ENCODE results near the gene CTXN2. TPM values are rescaled to one million over a fixed set of nuclear protein-coding genes. Genes with fewer than 3 reads are reported as not detected.

CTXN2 gene
- total and polyA plus RNA-seq, 2 donors (not counting 1 experiment from before 2014, with no cell fraction given) = 0.10 TPM; not detected in 1

DNA sequence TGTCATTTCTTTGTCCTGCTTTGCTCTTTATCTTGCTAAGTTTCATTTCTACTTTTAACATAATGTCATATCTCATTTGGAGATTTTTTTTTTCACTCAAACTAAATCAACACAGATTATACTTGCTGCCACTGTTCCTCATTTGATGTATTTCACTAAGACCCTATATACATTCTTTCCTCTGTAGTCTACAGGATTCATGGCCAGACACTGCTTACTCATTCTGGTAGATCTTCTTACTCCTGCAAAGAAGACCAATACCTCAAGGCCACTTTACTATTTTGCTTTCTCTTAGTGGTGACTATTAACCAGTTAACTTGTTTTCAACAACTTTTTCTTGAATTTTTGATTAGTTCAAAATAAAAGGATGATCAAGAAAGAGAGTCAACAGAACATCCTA lies 44.1 kb upstream of the CTXN2 start:
- Mint-ChIP-seq H3K4me3 (no peak overlapping the region), H3K4me1 (peaks cover 3% of the 10 kb centered on the region), H3K27ac (no peak overlapping the region), H3K27me3 (no peaks in the 10 kb centered on the region), H3K9me3 (ENCODE audit: insufficient read depth) (no peaks in the 10 kb centered on the region)
- POLR2A ChIA-PET = no interaction called here
- H3K79me2 ChIP-seq (ENCODE audit: control insufficient read depth, insufficient read depth, low read length) = no peaks in the 10 kb centered on the region
- no peaks in the 10 kb centered on the region for H3K9me3 ChIP-seq (ENCODE audit: control extremely low read depth in 1 of 3, control insufficient read depth in 2 of 3, insufficient read depth in 1 of 3, low read length in 2 of 3)
- CTCF ChIA-PET = no interaction called here
- H3K4me3 ChIP-seq (ENCODE audit: control extremely low read depth in 1 of 5, extremely low read depth in 1 of 5, insufficient read depth in 1 of 5, low read depth in 2 of 5, low read length in 4 of 5) = no peak overlapping the region
- no peaks in the 10 kb centered on the region for H3K27me3 ChIP-seq (replicated peaks in 1 of 4; ENCODE audit: control extremely low read depth in 1 of 4, control insufficient read depth in 3 of 4, insufficient read depth in 4 of 4, low read length in 3 of 4)
- no peak for DNase-seq
- intact Hi-C loops (cut with micrococcal nuclease) = no loop called here
- H3K27ac ChIP-seq (ENCODE audit: low read length in 2 of 2) = no peak overlapping the region
- H3K4me2 ChIP-seq (replicated peaks; ENCODE audit: low read depth, low read length, poor library complexity, severe bottlenecking) = no peak overlapping the region
- no peak for ATAC-seq (ENCODE audit: low read depth)
- TF ChIP-seq CTCF (IDR thresholded peaks at IDR 0.05) = no peak
- no peak for TF ChIP-seq EZH2 (IDR thresholded peaks at IDR 0.05; ENCODE audit: borderline replicate concordance, insufficient read depth, low read depth, low read length, poor library complexity, severe bottlenecking)
- no peaks in the 10 kb centered on the region for H4K20me1 ChIP-seq (ENCODE audit: control insufficient read depth, insufficient read depth, low read length, poor library complexity, severe bottlenecking)
- H3K36me3 ChIP-seq (replicated peaks in 1 of 2; ENCODE audit: control extremely low read depth in 1 of 2, control insufficient read depth in 1 of 2, extremely low read depth in 1 of 2, insufficient read depth in 2 of 2, low read length in 1 of 2) = peaks cover 2 to 5% of the 10 kb centered on the region in 2 experiments
- no peak overlapping the region for H2AFZ ChIP-seq (ENCODE audit: insufficient read depth, low read depth, low read length, poor library complexity, severe bottlenecking)
- H3K9ac ChIP-seq (ENCODE audit: low read length) = no peak overlapping the region
- H3K4me1 ChIP-seq (ENCODE audit: control insufficient read depth in 2 of 2, insufficient read depth in 2 of 2, low read length in 2 of 2) = no peaks in the 10 kb centered on the region

DNA sequence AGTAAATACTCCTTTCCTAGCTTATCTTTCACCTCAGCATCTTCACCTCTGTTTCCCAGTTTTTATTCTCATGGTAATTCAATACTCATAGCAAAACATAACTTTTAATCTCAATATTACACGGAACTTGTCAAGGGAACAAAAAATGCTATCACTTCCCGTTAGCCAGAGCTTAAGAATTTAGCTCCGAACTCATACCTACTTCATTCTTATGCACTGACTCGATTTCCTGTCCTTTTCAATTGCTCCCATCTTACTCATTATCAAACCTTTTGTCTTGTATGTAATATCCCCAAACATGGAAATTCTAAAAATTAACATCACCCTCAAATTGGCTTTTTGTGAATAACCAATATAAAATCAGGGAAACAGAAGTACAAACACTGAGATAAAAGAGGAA lies 41.6 kb upstream of the CTXN2 start:
- H3K9me3 ChIP-seq (ENCODE audit: control extremely low read depth in 1 of 3, control insufficient read depth in 2 of 3, insufficient read depth in 1 of 3, low read length in 2 of 3) = no peaks in the 10 kb centered on the region
- no peaks in the 10 kb centered on the region for H3K27me3 Mint-ChIP-seq

More for the DNA sequence above, 41.6 kb upstream of the CTXN2 start:
- no peak overlapping the region for H3K27ac ChIP-seq (ENCODE audit: low read length in 2 of 2)
- no peaks in the 10 kb centered on the region for H3K4me1 ChIP-seq (ENCODE audit: control insufficient read depth in 2 of 2, insufficient read depth in 2 of 2, low read length in 2 of 2)
- no peaks in the 10 kb centered on the region for H4K20me1 ChIP-seq (ENCODE audit: control insufficient read depth, insufficient read depth, low read length, poor library complexity, severe bottlenecking)
- no peak overlapping the region for H3K4me2 ChIP-seq (replicated peaks; ENCODE audit: low read depth, low read length, poor library complexity, severe bottlenecking)
- Mint-ChIP-seq H3K4me1 (peaks cover 2% of the 10 kb centered on the region), H3K9me3 (ENCODE audit: insufficient read depth) (no peaks in the 10 kb centered on the region), H3K4me3 (no peak overlapping the region), H3K27ac (no peak overlapping the region)
- ATAC-seq (ENCODE audit: low read depth) (no peak), DNase-seq (no peak)
- H3K9ac ChIP-seq (ENCODE audit: low read length) = no peak overlapping the region
- H3K4me3 ChIP-seq (ENCODE audit: control extremely low read depth in 1 of 5, extremely low read depth in 1 of 5, insufficient read depth in 1 of 5, low read depth in 2 of 5, low read length in 4 of 5) = no peak overlapping the region
- peaks cover 5% of the 10 kb centered on the region in 2 experiments for H3K36me3 ChIP-seq (replicated peaks in 1 of 2; ENCODE audit: control extremely low read depth in 1 of 2, control insufficient read depth in 1 of 2, extremely low read depth in 1 of 2, insufficient read depth in 2 of 2, low read length in 1 of 2)
- intact Hi-C loops (cut with micrococcal nuclease) = no loop called here
- POLR2A ChIA-PET = no interaction called here
- CTCF ChIA-PET = no interaction called here
- H3K27me3 ChIP-seq (replicated peaks in 1 of 4; ENCODE audit: control extremely low read depth in 1 of 4, control insufficient read depth in 3 of 4, insufficient read depth in 4 of 4, low read length in 3 of 4) = no peaks in the 10 kb centered on the region
- no peak for TF ChIP-seq EZH2 (IDR thresholded peaks at IDR 0.05; ENCODE audit: borderline replicate concordance, insufficient read depth, low read depth, low read length, poor library complexity, severe bottlenecking)
- no peak for TF ChIP-seq CTCF (IDR thresholded peaks at IDR 0.05)
- no peak overlapping the region for H2AFZ ChIP-seq (ENCODE audit: insufficient read depth, low read depth, low read length, poor library complexity, severe bottlenecking)
- H3K79me2 ChIP-seq (ENCODE audit: control insufficient read depth, insufficient read depth, low read length) = no peaks in the 10 kb centered on the region
- 94% methylated on average over 3 of the region's 4 CpGs for WGBS (ENCODE audit: insufficient coverage)
